SK-N-SH treated with all-trans-retinoic acid at 6 μM for 48 hours (cell line): ENCODE data around the gene PVALEF.

Experiments
- ATAC-seq: fragments of 200-7000 bp; cut with Tn5 transposase; 3 replicates; pipeline ENCODE4 v1.9.1; 2020; ENCODE audit warnings: mild to moderate bottlenecking, moderate library complexity
- CREB5 ChIP-seq: fragments of 250-450 bp; sonication (Bioruptor Pico); IDR thresholded peaks from 2 replicates; pipeline ENCODE4 v1.5.1; 2020; ENCODE audit warnings: low read depth, mild to moderate bottlenecking, moderate library complexity
- CSDC2 ChIP-seq: fragments of 250-450 bp; sonication (Bioruptor Pico); IDR thresholded peaks from 2 replicates; pipeline ENCODE4 v1.5.0; 2020; ENCODE audit warnings: mild to moderate bottlenecking, moderate library complexity
- CSRNP3 ChIP-seq: fragments of 250-450 bp; sonication (Bioruptor Pico); IDR thresholded peaks from 2 replicates; pipeline ENCODE4 v1.5.1; 2021; ENCODE audit warnings: mild to moderate bottlenecking, moderate library complexity
- GLIS3 ChIP-seq: fragments of 250-450 bp; sonication (Bioruptor Pico); IDR thresholded peaks from 2 replicates; pipeline ENCODE4 v1.5.0; 2020; ENCODE audit warnings: mild to moderate bottlenecking, moderate library complexity
- ISL1 ChIP-seq: fragments of 250-450 bp; sonication (Bioruptor Pico); IDR thresholded peaks from 2 replicates; pipeline ENCODE4 v2.1.2; 2022; ENCODE audit warnings: mild to moderate bottlenecking, moderate library complexity
- PATZ1 ChIP-seq: fragments of 250-450 bp; sonication (Bioruptor Pico); IDR thresholded peaks from 2 replicates; pipeline ENCODE4 v1.8.0; 2020; ENCODE audit warnings: mild to moderate bottlenecking, moderate library complexity, borderline replicate concordance
- POU6F1 ChIP-seq: fragments of 250-450 bp; sonication (Bioruptor Pico); IDR thresholded peaks from 2 replicates; pipeline ENCODE4 v1.8.0; 2021; ENCODE audit warnings: low read depth, mild to moderate bottlenecking, moderate library complexity, borderline replicate concordance
- RARB ChIP-seq: fragments of 250-450 bp; sonication (Bioruptor Pico); IDR thresholded peaks from 2 replicates; pipeline ENCODE4 v1.8.0; 2021; ENCODE audit warnings: mild to moderate bottlenecking, moderate library complexity
- TSHZ2 ChIP-seq: fragments of 250-450 bp; sonication (Bioruptor Pico); IDR thresholded peaks from 2 replicates; pipeline ENCODE4 v1.5.0; 2020; ENCODE audit warnings: mild to moderate bottlenecking, moderate library complexity
- ZC3H10 ChIP-seq: fragments of 250-450 bp; sonication (Bioruptor Pico); IDR thresholded peaks from 2 replicates; pipeline ENCODE4 v1.5.1; 2021; ENCODE audit warnings: mild to moderate bottlenecking, moderate library complexity
- ZFP3 ChIP-seq: fragments of 250-450 bp; sonication (Bioruptor Pico); IDR thresholded peaks from 2 replicates; pipeline ENCODE4 v1.5.0; 2020; ENCODE audit warnings: mild to moderate bottlenecking, moderate library complexity
- ZFP30 ChIP-seq: fragments of 450-650 bp; formaldehyde crosslinking; IDR thresholded peaks from 2 replicates; pipeline ENCODE4 v1.5.0; 2022; ENCODE audit warnings: mild to moderate bottlenecking, moderate library complexity
- ZNF70 ChIP-seq: fragments of 450-650 bp; formaldehyde crosslinking; IDR thresholded peaks from 2 replicates; pipeline ENCODE4 v1.5.0; 2020; ENCODE audit warnings: mild to moderate bottlenecking, moderate library complexity

The PVALEF gene

GRCh38 chr17:81187586-81188490, 22.5 kb downstream of the PVALEF start:
- ATAC-seq = no peak
- no peak for TF ChIP-seq PATZ1 (CRISPR knock-in tag)
- no peak for TF ChIP-seq POU6F1 (CRISPR knock-in tag)
- TF ChIP-seq RARB (CRISPR knock-in tag) = no peak
- TF ChIP-seq ZNF70 (CRISPR knock-in tag) = no peak
- TF ChIP-seq, all 23 proteins: peak for 0

- ATAC-seq = no peak
Measured at GRCh38 chr17:81188491-81188840, 23.2 kb downstream of the PVALEF start.

GRCh38 chr17:81189016-81189415, 23.7 kb downstream of the PVALEF start:
- TF ChIP-seq CSRNP3 (CRISPR knock-in tag) (no peak), ZFP3 (CRISPR knock-in tag) (no peak), GLIS3 (CRISPR knock-in tag) (no peak), ZNF70 (CRISPR knock-in tag) (no peak)
- ATAC-seq = no peak

More at GRCh38 chr17:81188491-81188840, 23.2 kb downstream of the PVALEF start:
- TF ChIP-seq TSHZ2 (CRISPR knock-in tag) = no peak

GRCh38 chr17:81189670-81190530, 24.6 kb downstream of the PVALEF start:
- TF ChIP-seq CSDC2 (CRISPR knock-in tag) = no peak
- no peak for TF ChIP-seq ZFP30 (CRISPR knock-in tag)
- TF ChIP-seq ZC3H10 (CRISPR knock-in tag) = no peak
- TF ChIP-seq CREB5 (CRISPR knock-in tag) = no peak
- TF ChIP-seq RARB (CRISPR knock-in tag) = no peak
- no peak for TF ChIP-seq ISL1
- no peak for TF ChIP-seq TSHZ2 (CRISPR knock-in tag)
- TF ChIP-seq, all 23 proteins: peak for 0
- ATAC-seq = peak; percentile 56
